Heart right ventricle (tissue), 16 donors: ENCODE measurements around the gene CCDC77. TPM values are rescaled to one million over a fixed set of nuclear protein-coding genes. Genes with fewer than 3 reads are reported as not detected.

Experiments
- ATAC-seq, 8 donors: fragments of 200-7000 bp; cut with Tn5 transposase; one replicate each; pipeline ENCODE4 v1.9.1; 2020; ENCODE audit warnings: mild to moderate bottlenecking in 8 of 8, moderate library complexity in 8 of 8, moderate number of reproducible peaks in 1 of 8
- DNase-seq, 2 donors: peaks; one replicate each; pipeline ENCODE4 v3.0.0-alpha.2; 2020
- H3K27ac ChIP-seq, 10 donors: fragments of 200-600 bp; sonication (generic) in 2 of 10; one replicate each; pipeline versions ENCODE4 v1.5.0 to v1.8.0; 2020 to 2022; ENCODE audit warnings: mild to moderate bottlenecking in 3 of 10
- H3K27me3 ChIP-seq, 7 donors: fragments of 200-600 bp; one replicate each; pipeline ENCODE4 v1.8.0; 2021 to 2022; ENCODE audit warnings: mild to moderate bottlenecking in 2 of 7
- H3K36me3 ChIP-seq, 9 donors: fragments of 200-600 bp; sonication (generic) in 1 of 9; one replicate each; pipeline versions ENCODE4 v1.5.0 to v1.8.0; 2020 to 2022; ENCODE audit warnings: mild to moderate bottlenecking in 2 of 9
- H3K4me1 ChIP-seq, 9 donors: fragments of 200-600 bp; sonication (generic) in 1 of 9; one replicate each; pipeline versions ENCODE4 v1.5.0 to v1.8.0; 2020 to 2022; ENCODE audit warnings: mild to moderate bottlenecking in 4 of 9
- H3K4me3 ChIP-seq, 10 donors: fragments of 200-600 bp; sonication (generic) in 2 of 10; one replicate each; pipeline versions ENCODE4 v1.5.0 to v1.8.0; 2020 to 2022; ENCODE audit warnings: mild to moderate bottlenecking in 7 of 10, moderate library complexity in 2 of 10
- H3K9me3 ChIP-seq, 11 donors: fragments of 200-600 bp in 10 of 11; sonication (generic) in 2 of 11; one replicate each; pipeline versions ENCODE4 v1.5.0 to v1.8.0; 2013 to 2022; ENCODE audit warnings: mild to moderate bottlenecking in 2 of 11, control low read depth in 1 of 11, moderate library complexity in 1 of 11
- WGBS, 2 donors: extraction: QIAGEN DNeasy Blood & Tissue Kit; methylation state at CpG; one replicate each; pipeline ENCODE4 v1.1.7; 2013; ENCODE audit warnings: inconsistent platforms in 1 of 2; 5-methylcytosine and 5-hydroxymethylcytosine counted together
- intact Hi-C, 10 donors: fragments of 100-400 bp; cut with DNase I; formaldehyde crosslinking; loops; one replicate each; pipeline versions ENCODE4 v1.11.1 to v1.14.2; 2022
- long read RNA-seq, 3 donors: library from polyadenylated mRNA; unstranded; transcript quantifications; one replicate each; pipeline ENCODE4 v2.0.0, GENCODE V29; 2020 to 2021
- polyA plus RNA-seq, 2 donors: library from polyadenylated mRNA; stranded (reverse); fragments of 200-250 nt; gene quantifications; one replicate each; pipeline ENCODE4 v1.2.3, GENCODE V29; 2013
- total RNA-seq, 10 donors: library from RNA; stranded (reverse); fragmentation: NEBNext Ultra II Directional in 3 of 10; extraction: Animal tissue kit (Norgen Biotek cat#: 25700) in 3 of 10; gene quantifications; one replicate each; pipeline versions ENCODE4 v1.2.1 to v1.2.4, GENCODE V29; 2021 to 2023
- TF ChIP-seq, protein P1 (sequence below), 9 donors: fragments of 200-600 bp; sonication (generic) in 2 of 9; IDR thresholded peaks; one replicate each; pipeline versions ENCODE4 v1.5.0 to v1.8.0; 2021 to 2022; ENCODE audit warnings: antibody characterized with exemption in 9 of 9, mild to moderate bottlenecking in 5 of 9, moderate library complexity in 1 of 9
- donor health status: Arrhythmogenic right ventricular cardiomyopathy.
- donor health status: ischemic (EF 13 %, LVEDD 7.1; RV severe dilation, severe dysfunction).
- donor health status: healthy with polysubstance abuse.
- donor health status: DM: no; HTN: yes; CAD: no.
- donor health status: DM: no; HTN: no; CAD: no.
- donor health status: ischemic (EF 25% LVEDD 6.9; RV normal size, moderate dysfunction).
- donor health status: ischemic (EF 25% LVEDD 5.7; RV mildly dilated, moderate dysfunction).
- donor health status: healthy.
- donor health status: DM: yes; HTN: yes; CAD: no.
- donor health status: Ischemic cardiomyopathy.
- donor health status: ischemic (EF 35%, LVEDD 5.7; RV mildly dilated, moderate dysfunction).
- donor health status: nonischemic (EF 11% LVEDD 7.7; RV severe dilation, severe dysfunction).
- donor health status: DM: yes; HTN: yes; CAD: no.
- donor health status: PGD.
- donor health status: ischemic (EF 29% LVEDD 5.4; RV normal size, mild dysfunction).
- donor health status: nonischemic (EF 23%, LVEDD 6.1; RV moderate dilation, normal function).

CCDC77 gene
- total RNA-seq (1 to 10 TPM; 1.8 to 4.5 (median 3.6) TPM), polyA plus RNA-seq (1 to 10 TPM; 2.4 to 4.2 TPM)
- long read RNA-seq, donor 1, partial matches to known transcripts = 1 of 3 reads
- long read RNA-seq, donor 1, other reads (novel, unspliced or antisense) = 1 of 3 reads
- long read RNA-seq, donor 2, partial matches to known transcripts = 0 of 3 reads
- long read RNA-seq, donor 2, other reads (novel, unspliced or antisense) = 2 of 3 reads
- long read RNA-seq, donor 3, partial matches to known transcripts = 5 of 10 reads
- long read RNA-seq, donor 3, other reads (novel, unspliced or antisense) = 1 of 10 reads

DNA sequence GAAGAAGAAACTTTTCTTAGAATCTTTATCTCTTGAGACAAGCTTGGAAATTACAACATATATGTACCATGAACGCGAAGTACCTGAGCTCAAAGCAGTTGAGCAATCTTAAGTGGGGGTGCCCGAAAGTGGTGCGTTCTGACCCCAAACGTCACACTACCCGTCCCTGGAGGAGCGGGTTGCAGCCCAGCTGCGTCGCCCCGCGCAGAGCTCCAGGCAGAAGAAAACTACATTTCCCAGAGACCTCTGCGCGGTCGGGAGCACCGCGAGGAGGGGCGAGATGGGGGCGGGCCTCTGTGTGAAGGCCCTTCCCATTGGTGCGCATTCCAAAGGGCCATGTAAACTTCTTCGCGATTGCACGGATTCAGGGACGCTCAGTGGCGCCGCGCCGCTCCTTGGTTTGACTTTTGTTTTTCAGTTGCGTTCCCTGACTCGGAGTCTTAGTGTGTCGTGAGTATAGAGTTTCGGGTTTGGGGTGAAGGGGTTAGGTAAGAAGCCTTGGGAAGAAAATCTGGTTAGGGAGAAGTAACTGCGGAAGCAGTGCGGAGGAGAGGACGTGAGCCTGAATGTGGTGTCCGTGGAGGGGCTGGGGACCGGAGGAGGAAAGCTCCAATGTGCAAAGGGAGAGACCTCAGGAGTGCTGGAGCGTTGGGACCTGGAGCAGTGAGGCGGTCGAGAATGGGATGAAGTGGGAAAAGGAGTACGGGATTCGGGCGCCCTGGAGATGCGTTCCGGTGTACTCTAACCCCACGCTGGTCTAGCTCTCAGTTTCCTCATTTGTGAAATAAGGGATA lies at the start of gene CCDC77:
Gene CCDC77, plus strand, starts transcription at position 410 of the 794 bp plus-strand sequence. CDS start 7,740 bp downstream, outside the sequence.
- no peaks in the 10 kb centered on the region for H3K27me3 ChIP-seq
- intact Hi-C loops = loop anchor here in 1 of 10 donors (1.0 kb wide), 1 partner anchor 12 kb away; the partner anchor contains the start of gene KDM5A
- H3K36me3 ChIP-seq = no peaks in the 10 kb centered on the region
- peak; percentile 98 to 100 (median 100) for ATAC-seq
- TF ChIP-seq, protein P1, sequence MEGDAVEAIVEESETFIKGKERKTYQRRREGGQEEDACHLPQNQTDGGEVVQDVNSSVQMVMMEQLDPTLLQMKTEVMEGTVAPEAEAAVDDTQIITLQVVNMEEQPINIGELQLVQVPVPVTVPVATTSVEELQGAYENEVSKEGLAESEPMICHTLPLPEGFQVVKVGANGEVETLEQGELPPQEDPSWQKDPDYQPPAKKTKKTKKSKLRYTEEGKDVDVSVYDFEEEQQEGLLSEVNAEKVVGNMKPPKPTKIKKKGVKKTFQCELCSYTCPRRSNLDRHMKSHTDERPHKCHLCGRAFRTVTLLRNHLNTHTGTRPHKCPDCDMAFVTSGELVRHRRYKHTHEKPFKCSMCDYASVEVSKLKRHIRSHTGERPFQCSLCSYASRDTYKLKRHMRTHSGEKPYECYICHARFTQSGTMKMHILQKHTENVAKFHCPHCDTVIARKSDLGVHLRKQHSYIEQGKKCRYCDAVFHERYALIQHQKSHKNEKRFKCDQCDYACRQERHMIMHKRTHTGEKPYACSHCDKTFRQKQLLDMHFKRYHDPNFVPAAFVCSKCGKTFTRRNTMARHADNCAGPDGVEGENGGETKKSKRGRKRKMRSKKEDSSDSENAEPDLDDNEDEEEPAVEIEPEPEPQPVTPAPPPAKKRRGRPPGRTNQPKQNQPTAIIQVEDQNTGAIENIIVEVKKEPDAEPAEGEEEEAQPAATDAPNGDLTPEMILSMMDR (IDR thresholded peaks at IDR 0.05) = peak in 4 of 9 donors; percentile 35 to 61 (median 55)
- DNase-seq = peak; percentile 87 to 92
- no peaks in the 10 kb centered on the region for H3K9me3 ChIP-seq
- WGBS, 2 donors = 0 to 1% methylated on average over 45 of the region's 45 CpGs
- H3K4me1 ChIP-seq = peaks cover 4 to 19% (median 11%) of the 10 kb centered on the region in 9 donors
- peak within 1 kb of the TSS; percentile 49 to 80 (median 72) for H3K4me3 ChIP-seq
- peak within 1 kb of the TSS in 7 of 10 donors; percentile 4 to 74 (median 58) for H3K27ac ChIP-seq

GRCh38 chr12:356276-356988 lies 45.0 kb upstream of the CCDC77 start:
- Histone ChIP-seq H3K27me3 (no peaks in the 10 kb centered on the region), H3K4me1 (peaks cover 0 to 8% (median 0%) of the 10 kb centered on the region in 9 donors), H3K27ac (no peak overlapping the region), H3K4me3 (no peak overlapping the region), H3K36me3 (peaks cover 0 to 99% (median 83%) of the 10 kb centered on the region in 9 donors), H3K9me3 (peaks cover 0 to 16% (median 8%) of the 10 kb centered on the region in 11 donors)
- TF ChIP-seq, protein P1 (IDR thresholded peaks at IDR 0.05) = no peak
- DNase-seq (no peak), ATAC-seq (no peak)
- intact Hi-C loops = no loop called here
- 83 to 89% methylated on average over 7 of the region's 7 CpGs for WGBS, 2 donors

- Histone ChIP-seq H3K4me1 (no peaks in the 10 kb centered on the region), H3K27me3 (no peaks in the 10 kb centered on the region), H3K9me3 (peaks cover 0 to 17% (median 8%) of the 10 kb centered on the region in 11 donors), H3K36me3 (peaks cover 0 to 99% (median 83%) of the 10 kb centered on the region in 9 donors), H3K4me3 (no peak overlapping the region), H3K27ac (no peak overlapping the region)
- 95 to 100% methylated on average over 1 of the region's 1 CpG for WGBS, 2 donors
- ATAC-seq (no peak), DNase-seq (no peak)
- TF ChIP-seq, protein P1 (IDR thresholded peaks at IDR 0.05) = no peak
- intact Hi-C loops = no loop called here
These were observed 42.4 kb upstream of the CCDC77 start for GRCh38 chr12:359091-359490.

DNA sequence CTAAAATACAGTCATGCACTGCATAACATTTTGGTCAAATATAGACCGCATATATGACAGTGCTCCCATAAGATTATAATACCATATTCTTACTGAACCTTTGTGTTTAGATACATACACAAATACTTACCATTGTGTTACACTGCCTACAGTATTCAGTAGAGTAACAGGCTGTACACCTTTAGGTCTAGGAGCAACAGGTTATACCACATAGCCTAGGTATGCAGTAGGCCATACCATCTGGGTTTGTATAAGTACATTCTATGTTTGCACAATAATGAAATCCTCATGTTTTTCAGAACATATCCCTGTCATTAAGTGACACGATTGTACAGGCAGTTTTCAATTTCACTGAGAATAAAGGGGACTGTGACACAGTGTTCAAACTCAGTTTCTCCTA lies 34.6 kb upstream of the CCDC77 start:
- no peak overlapping the region for H3K27ac ChIP-seq
- no peak overlapping the region for H3K4me3 ChIP-seq
- WGBS, 2 donors = 95 to 97% methylated on average over 2 of the region's 2 CpGs
- no peaks in the 10 kb centered on the region for H3K4me1 ChIP-seq
- H3K9me3 ChIP-seq = peaks cover 0 to 32% (median 10%) of the 10 kb centered on the region in 11 donors
- no peak for DNase-seq
- TF ChIP-seq, protein P1 (IDR thresholded peaks at IDR 0.05) = no peak
- peaks cover 0 to 96% (median 62%) of the 10 kb centered on the region in 9 donors for H3K36me3 ChIP-seq
- intact Hi-C loops = loop anchor here in 1 of 10 donors (10.0 kb wide), 1 partner anchor 52 kb away; no protein-coding TSS in a partner anchor
- no peaks in the 10 kb centered on the region for H3K27me3 ChIP-seq
- ATAC-seq = no peak
